Common myeloid progenitor, CD34-positive (primary cell): ENCODE data around the gene GRM4.
A peak's percentile ranks its signal among the peaks of the same experiment; 100 is the strongest.

Experiments
- CTCF ChIA-PET: fragments of 350-600 bp; sonication (Branson Sonifier 250); formaldehyde crosslinking; loops from one replicate; lab custom pipeline; 2021; ENCODE audit warnings: antibody characterized with exemption; lab: Charles Lee
- POLR2A ChIA-PET: fragments of 350-600 bp; sonication (Branson Sonifier 250); formaldehyde crosslinking; loops from one replicate; lab custom pipeline; 2021; ENCODE audit warnings: antibody characterized with exemption; lab: Charles Lee
- DNase-seq, 3 donors: peaks; one replicate each; pipeline versions ENCODE4 v3.0.0 to v3.0.0-alpha.2; 2013
- H3K27ac ChIP-seq, 2 experiments: 1 replicate in 1 of 2; 2 replicates in 1 of 2; pipeline ENCODE4 v1.7.0; 2013; ENCODE audit warnings: inconsistent platforms in 2 of 2, low read length in 2 of 2, mild to moderate bottlenecking in 2 of 2, low read depth in 1 of 2, moderate library complexity in 1 of 2; ENCODE audit not compliant: severe bottlenecking in 2 of 2, insufficient read depth in 1 of 2, poor library complexity in 1 of 2
- H3K27me3 ChIP-seq, 5 experiments: replicated peaks in 2 of 5; 1 replicate in 3 of 5; 2 replicates in 2 of 5; pipeline versions ENCODE4 v1.6.1 to v1.7.0; 2013; ENCODE audit warnings: low read length in 4 of 5, mild to moderate bottlenecking in 2 of 5, moderate library complexity in 2 of 5, inconsistent platforms in 1 of 5; ENCODE audit not compliant: insufficient read depth in 5 of 5, control insufficient read depth in 4 of 5
- H3K36me3 ChIP-seq, 4 experiments: 1 replicate in 2 of 4; 2 replicates in 2 of 4; pipeline versions ENCODE4 v1.6.1 to v1.7.0; 2013; ENCODE audit warnings: low read length in 3 of 4, control low read depth in 1 of 4, mild to moderate bottlenecking in 1 of 4; ENCODE audit not compliant: control insufficient read depth in 4 of 4, insufficient read depth in 4 of 4
- H3K4me1 ChIP-seq, 4 experiments: 1 replicate in 3 of 4; 2 replicates in 1 of 4; pipeline versions ENCODE4 v1.6.1 to v1.7.1; 2013; ENCODE audit warnings: low read length in 3 of 4, mild to moderate bottlenecking in 3 of 4, control low read depth in 1 of 4, inconsistent platforms in 1 of 4, moderate library complexity in 1 of 4; ENCODE audit not compliant: control insufficient read depth in 4 of 4, insufficient read depth in 4 of 4; ENCODE audit errors: control extremely low read depth in 1 of 4
- H3K4me3 ChIP-seq, 7 experiments: 1 replicate in 4 of 7; 2 replicates in 3 of 7; pipeline versions ENCODE4 v1.5.1 to v1.7.0; 2013; ENCODE audit warnings: mild to moderate bottlenecking in 7 of 7, low read length in 6 of 7, moderate library complexity in 6 of 7, inconsistent platforms in 2 of 7, low read depth in 2 of 7, control low read depth in 1 of 7; ENCODE audit not compliant: insufficient read depth in 4 of 7, control insufficient read depth in 1 of 7; ENCODE audit errors: extremely low read depth in 1 of 7
- H3K9me3 ChIP-seq, 5 experiments: 1 replicate in 4 of 5; 2 replicates in 1 of 5; pipeline versions ENCODE4 v1.6.1 to v1.7.1; 2013; ENCODE audit warnings: low read length in 4 of 5, mild to moderate bottlenecking in 2 of 5, inconsistent platforms in 1 of 5, low read depth in 1 of 5, moderate library complexity in 1 of 5; ENCODE audit not compliant: control insufficient read depth in 4 of 5, insufficient read depth in 2 of 5; ENCODE audit errors: control extremely low read depth in 1 of 5
- WGBS: methylation state at CpG from one replicate; pipeline ENCODE4 v1.1.5; 2013; ENCODE audit not compliant: insufficient coverage; 5-methylcytosine and 5-hydroxymethylcytosine counted together

GRM4 gene

DNA sequence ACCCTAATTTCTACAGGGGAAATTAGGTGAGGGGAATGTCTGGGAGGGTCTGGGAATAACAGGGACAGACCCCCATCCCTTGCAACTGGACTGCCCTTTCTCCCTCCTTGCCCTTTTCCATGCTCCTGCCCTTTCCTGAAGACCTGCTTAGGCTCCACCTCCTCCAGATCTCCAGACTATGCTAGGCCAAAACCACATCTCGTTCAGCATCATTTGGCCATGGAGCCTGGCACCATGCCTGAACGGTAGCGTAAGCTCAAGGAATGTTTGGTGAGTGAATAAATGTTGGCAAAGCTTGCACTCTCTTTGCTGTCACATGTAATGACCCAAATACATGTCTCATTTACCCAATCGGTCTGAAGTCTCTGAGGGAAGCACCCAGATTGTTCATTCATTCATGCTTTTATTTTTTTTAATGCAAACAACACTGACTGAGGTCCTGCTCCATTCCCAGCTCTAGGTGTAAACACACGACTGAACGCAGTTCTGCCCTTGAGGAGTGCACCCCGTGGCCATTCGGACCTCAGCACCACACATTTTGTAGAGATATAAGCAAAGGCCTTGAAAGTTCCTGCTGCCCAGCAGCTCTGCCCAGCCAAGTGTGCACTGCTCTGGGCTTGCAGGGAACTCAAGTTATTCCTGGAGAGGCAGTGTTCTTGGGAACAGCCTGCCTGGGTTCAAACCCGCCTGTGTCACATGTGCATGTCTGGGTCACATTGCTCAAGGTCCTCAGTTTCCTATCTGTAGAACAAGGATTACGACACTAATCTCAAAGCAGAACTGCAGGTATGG, 1.1 kb upstream of the GRM4 start:
- Histone ChIP-seq H3K4me1 (peaks cover 0 to 34% (median 29%) of the 10 kb centered on the region in 4 experiments), H3K27me3 (peaks cover 0 to 92% (median 61%) of the 10 kb centered on the region in 5 experiments), H3K9me3 (no peaks in the 10 kb centered on the region), H3K4me3 (no peak overlapping the region), H3K36me3 (no peaks in the 10 kb centered on the region), H3K27ac (no peak overlapping the region)
- DNase-seq = no peak
- WGBS = 97% methylated on average over 7 of the region's 10 CpGs
- ChIA-PET POLR2A (no interaction called here), CTCF (interaction anchor here (1.2 to 3.1 kb wide), 4 partner anchors 9 to 403 kb away, joined by 3 to 13 read pairs (median 6); no protein-coding TSS in a partner anchor)

DNA sequence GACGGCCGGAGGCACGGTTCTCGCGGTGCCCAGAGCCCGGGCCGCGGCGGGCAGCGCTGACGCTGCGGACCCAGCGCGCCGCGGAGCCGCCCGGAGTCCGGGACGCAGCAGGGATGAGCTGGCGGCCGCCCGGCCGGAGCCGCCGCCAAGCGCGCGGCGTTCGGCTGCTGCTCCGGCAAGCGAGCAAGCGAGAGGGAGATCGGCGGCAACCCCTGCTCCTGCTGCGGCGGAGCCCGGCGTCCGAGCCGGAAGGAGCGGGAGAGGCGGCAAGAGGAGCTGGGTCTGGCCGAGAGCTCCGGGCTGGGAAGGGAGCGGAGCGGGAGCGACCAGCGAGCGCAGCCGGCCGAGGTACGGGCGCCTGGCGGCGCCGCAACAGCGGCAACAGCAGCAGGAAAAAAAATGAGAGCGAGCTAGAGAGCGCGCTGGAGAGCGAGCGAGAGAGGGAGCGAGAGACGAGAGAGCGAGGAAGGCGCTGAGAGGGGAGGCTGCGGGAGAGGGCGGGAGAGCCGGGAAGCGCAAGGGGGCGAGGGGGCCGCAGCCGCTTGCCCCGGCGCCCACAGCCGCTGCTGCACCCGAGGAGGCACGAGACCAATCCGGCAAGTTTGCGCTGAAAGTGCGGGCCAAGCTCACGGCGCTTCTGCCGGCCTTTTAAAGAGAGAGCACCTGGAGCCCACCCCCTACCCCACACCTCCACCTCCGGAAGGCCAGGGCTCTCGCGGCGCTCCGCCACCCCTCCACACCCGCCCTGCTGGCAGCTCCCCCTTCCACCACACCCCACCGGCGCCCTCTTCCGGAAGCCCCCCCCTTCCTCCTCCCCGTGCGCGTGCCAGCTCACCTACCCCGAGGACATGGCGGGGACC, 496 bp downstream of the GRM4 start:
- Histone ChIP-seq H3K9me3 (no peaks in the 10 kb centered on the region), H3K27me3 (peaks cover 0 to 93% (median 55%) of the 10 kb centered on the region in 5 experiments), H3K4me3 (peak overlapping the region; percentile 19 to 74 (median 50)), H3K4me1 (peaks cover 0 to 34% (median 29%) of the 10 kb centered on the region in 4 experiments), H3K36me3 (no peaks in the 10 kb centered on the region), H3K27ac (no peak overlapping the region)
- under 1% methylated on average over 69 of the region's 100 CpGs for WGBS
- ChIA-PET POLR2A (no interaction called here), CTCF (interaction anchor here (0.9 to 3.1 kb wide), 4 partner anchors 11 to 377 kb away, joined by 3 to 13 read pairs (median 4); no protein-coding TSS in a partner anchor)
- peak; percentile 24 to 54 (median 32) for DNase-seq

- no peak for DNase-seq
- H3K4me3 ChIP-seq = peak overlapping the region; percentile 8 to 74 (median 50)
- H3K27me3 ChIP-seq = peaks cover 0 to 93% (median 55%) of the 10 kb centered on the region in 5 experiments
- no peaks in the 10 kb centered on the region for H3K9me3 ChIP-seq
- ChIA-PET CTCF (interaction anchor here (0.9 to 3.1 kb wide), 2 partner anchors 12 to 376 kb away, joined by 4 to 13 read pairs; no protein-coding TSS in a partner anchor), POLR2A (no interaction called here)
- WGBS = 1% methylated on average over 46 of the region's 58 CpGs
- H3K36me3 ChIP-seq = no peaks in the 10 kb centered on the region
- H3K4me1 ChIP-seq = peaks cover 0 to 34% (median 29%) of the 10 kb centered on the region in 4 experiments
- H3K27ac ChIP-seq = no peak overlapping the region
Observed at GRCh38 chr6:34144581-34145160, 1.2 kb downstream of the GRM4 start.

DNA sequence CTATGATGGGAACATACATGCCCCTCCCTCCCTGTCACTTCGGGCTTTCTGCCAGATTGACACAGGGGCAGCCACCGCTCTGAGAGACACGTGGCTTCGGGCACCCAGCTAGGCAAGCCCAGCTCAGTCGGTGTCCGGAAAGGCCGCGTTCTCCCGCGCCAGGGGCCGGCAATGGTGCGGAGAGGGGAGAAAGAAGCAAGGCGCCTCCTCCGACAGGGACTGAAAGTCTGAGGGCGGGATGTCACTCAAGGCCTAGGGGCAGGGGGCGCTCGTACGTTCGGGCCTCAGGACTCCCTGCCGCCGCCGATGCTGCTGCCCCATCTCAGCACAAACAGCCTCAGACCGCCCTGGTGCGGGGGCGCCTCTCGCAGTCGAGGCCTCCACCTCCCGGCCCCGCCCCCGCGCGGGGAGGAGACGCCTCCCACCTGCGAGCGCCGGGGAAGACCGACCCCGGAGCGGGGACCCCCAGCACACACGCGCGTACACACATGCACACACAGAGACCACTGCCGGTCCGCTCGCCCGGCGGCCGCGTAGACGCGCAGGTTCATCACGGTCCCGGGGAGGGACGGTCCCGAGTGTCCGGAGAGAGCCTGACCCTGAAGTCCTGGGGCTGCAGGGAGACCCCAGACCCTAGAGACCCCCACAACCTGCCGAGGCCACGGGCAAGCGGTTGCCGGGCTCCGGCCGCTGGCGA, 1.9 kb downstream of the GRM4 start:
- WGBS = under 1% methylated on average over 63 of the region's 63 CpGs
- no peak overlapping the region for H3K27ac ChIP-seq
- H3K27me3 ChIP-seq = peaks cover 0 to 93% (median 51%) of the 10 kb centered on the region in 5 experiments
- H3K4me1 ChIP-seq = peaks cover 0 to 34% (median 29%) of the 10 kb centered on the region in 4 experiments
- peak overlapping the region in 6 of 7 experiments; percentile 6 to 64 (median 38) for H3K4me3 ChIP-seq
- H3K36me3 ChIP-seq = no peaks in the 10 kb centered on the region
- ChIA-PET POLR2A (no interaction called here), CTCF (interaction anchor here (0.7 to 3.1 kb wide), 2 partner anchors 12 to 16 kb away, joined by 3 to 13 read pairs; no protein-coding TSS in a partner anchor)
- peak; percentile 67 to 83 (median 79) for DNase-seq
- no peaks in the 10 kb centered on the region for H3K9me3 ChIP-seq

DNA sequence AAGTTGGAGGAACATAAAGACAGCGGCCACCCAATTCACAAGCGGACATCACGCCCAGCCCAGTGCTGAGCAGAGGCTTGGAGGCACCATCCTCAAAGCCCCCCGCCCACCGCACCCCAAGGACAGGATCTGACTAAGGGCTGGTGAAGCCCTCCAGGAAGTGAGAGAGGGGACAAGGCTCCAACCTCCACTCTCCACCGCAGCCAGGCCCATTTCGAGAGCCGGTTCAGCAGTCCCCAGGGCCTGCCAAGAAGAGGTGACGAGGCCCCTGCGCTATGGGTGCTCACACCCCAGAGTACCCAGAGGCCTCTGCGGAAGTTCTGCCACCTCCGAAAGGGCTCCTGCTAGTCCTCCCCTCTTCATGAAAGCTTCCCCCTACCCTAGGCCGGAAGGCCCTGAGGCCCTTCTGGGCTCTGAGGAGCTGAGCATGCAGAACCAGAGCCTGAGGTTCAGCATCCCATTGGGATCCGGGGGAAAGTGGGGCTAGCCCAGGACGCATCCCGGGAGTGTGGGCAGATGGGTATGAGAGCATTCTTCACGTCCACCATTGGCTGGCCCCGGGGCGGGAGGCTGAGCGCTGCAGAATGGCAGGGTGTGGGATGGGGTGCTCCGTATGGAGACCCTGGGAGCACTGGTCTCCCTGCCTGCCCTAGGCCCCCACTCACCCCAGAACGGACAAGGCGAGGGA, 2.5 kb downstream of the GRM4 start:
- no peak overlapping the region for H3K27ac ChIP-seq
- no peaks in the 10 kb centered on the region for H3K36me3 ChIP-seq
- DNase-seq = no peak
- ChIA-PET CTCF (interaction anchor here (0.7 to 3.1 kb wide), 5 partner anchors 11 to 376 kb away, joined by 3 to 13 read pairs (median 4); no protein-coding TSS in a partner anchor), POLR2A (no interaction called here)
- H3K4me1 ChIP-seq = peaks cover 0 to 34% (median 29%) of the 10 kb centered on the region in 4 experiments
- peaks cover 0 to 93% (median 55%) of the 10 kb centered on the region in 5 experiments for H3K27me3 ChIP-seq
- H3K9me3 ChIP-seq = no peaks in the 10 kb centered on the region
- H3K4me3 ChIP-seq = peak overlapping the region in 3 of 7 experiments; percentile 19 to 58 (median 24)
- WGBS = 55% methylated on average over 15 of the region's 23 CpGs
